Activated CD8-positive, alpha-beta T cell treated with anti-CD3 and anti-CD28 coated beads for 36 hours (primary cell): ENCODE data around the gene CARS1. TPM values are rescaled to one million over a fixed set of nuclear protein-coding genes. Genes with fewer than 3 reads are reported as not detected.

ENCODE experiments used
- ATAC-seq: fragments of 200-7000 bp; cut with Tn5 transposase; one replicate; pipeline ENCODE4 v1.10.0; 2021; ENCODE audit warnings: mild to moderate bottlenecking, moderate library complexity
- CTCF ChIA-PET: fragments of 350-600 bp; sonication (Branson Sonifier 250); formaldehyde crosslinking; loops from one replicate; lab custom pipeline; 2021; ENCODE audit warnings: antibody characterized with exemption; lab: Charles Lee
- POLR2A ChIA-PET: fragments of 350-600 bp; sonication (Branson Sonifier 250); formaldehyde crosslinking; loops from one replicate; lab custom pipeline; 2021; ENCODE audit warnings: antibody characterized with exemption; lab: Charles Lee
- DNase-seq: peaks from one replicate; pipeline ENCODE4 v3.0.0-alpha.2; 2020
- H3K27ac Mint-ChIP-seq: one replicate; pipeline ENCODE4 v1.8.0; 2021; ENCODE audit warnings: mild to moderate bottlenecking, mixed read lengths
- H3K27me3 Mint-ChIP-seq: one replicate; pipeline ENCODE4 v1.8.0; 2021; ENCODE audit warnings: mixed read lengths
- H3K36me3 Mint-ChIP-seq: one replicate; pipeline ENCODE4 v1.8.0; 2021; ENCODE audit warnings: low read depth, mixed read lengths
- H3K4me1 Mint-ChIP-seq: one replicate; pipeline ENCODE4 v1.8.0; 2021; ENCODE audit warnings: low read depth, mixed read lengths
- H3K4me3 Mint-ChIP-seq: one replicate; pipeline ENCODE4 v1.8.0; 2021; ENCODE audit warnings: mild to moderate bottlenecking, moderate library complexity, mixed read lengths
- H3K9me3 Mint-ChIP-seq: one replicate; pipeline ENCODE4 v1.8.0; 2021; ENCODE audit warnings: mixed read lengths
- CTCF ChIP-seq: fragments of 200-600 bp; IDR thresholded peaks from one replicate; pipeline ENCODE4 v1.8.0; 2022; ENCODE audit warnings: antibody characterized with exemption, mild to moderate bottlenecking
- intact Hi-C: fragments of 100-400 bp; cut with micrococcal nuclease; formaldehyde crosslinking; loops from one replicate; pipeline ENCODE4 v1.10.0; 2022
- total RNA-seq, 2 experiments: library from RNA; stranded (reverse); gene quantifications; one replicate each; pipeline ENCODE4 v1.2.3, GENCODE V29; 2021

Gene CARS1
- total RNA-seq, 2 experiments from 2014 or later = 82.7 to 88.2 TPM

GRCh38 chr11:3015796-3016195 is 41.4 kb downstream of the CARS1 start:
- no peak for TF ChIP-seq CTCF
- H3K4me3 Mint-ChIP-seq = no peak overlapping the region
- no peaks in the 10 kb centered on the region for H3K9me3 Mint-ChIP-seq
- DNase-seq (no peak), ATAC-seq (no peak)
- peaks cover 67% of the 10 kb centered on the region for H3K4me1 Mint-ChIP-seq
- no peaks in the 10 kb centered on the region for H3K27me3 Mint-ChIP-seq
- POLR2A ChIA-PET = interaction anchor here (0.6 to 4.7 kb wide), 8 partner anchors 9 to 1249 kb away, joined by 3 to 79 read pairs (median 4); partner anchors contain the start of gene NAP1L4
- intact Hi-C loops = loop anchor here (2.0 to 5.0 kb wide), 2 partner anchors 27 to 38 kb away; no protein-coding TSS in a partner anchor
- H3K27ac Mint-ChIP-seq = peak overlapping the region; percentile 91
- H3K36me3 Mint-ChIP-seq = peaks cover 72% of the 10 kb centered on the region
- CTCF ChIA-PET = interaction anchor here (1.3 to 4.6 kb wide), 6 partner anchors 21 to 86 kb away, joined by 3 to 27 read pairs (median 10); no protein-coding TSS in a partner anchor

DNA sequence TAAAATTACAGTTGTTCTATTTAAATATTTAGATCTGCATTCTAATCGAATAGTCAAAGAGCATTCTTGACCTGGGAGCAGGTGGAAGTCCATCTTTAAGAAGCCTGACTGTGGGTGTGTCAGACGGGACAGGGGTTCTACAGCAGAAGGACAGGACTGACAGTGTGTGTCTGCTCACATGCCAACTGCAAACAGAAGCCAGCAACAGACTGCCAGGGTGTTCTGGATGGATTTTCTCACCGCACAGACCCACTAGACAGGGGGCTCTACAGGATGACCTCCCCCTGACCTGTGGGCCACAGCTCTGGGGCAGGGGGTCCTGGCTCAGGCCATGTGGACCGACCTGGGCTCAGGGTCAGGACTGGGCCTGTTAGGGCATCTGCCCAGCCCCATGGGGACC is 42.3 kb downstream of the CARS1 start:
- Mint-ChIP-seq H3K4me3 (peak overlapping the region; percentile 31), H3K36me3 (peaks cover 69% of the 10 kb centered on the region), H3K27ac (peak overlapping the region; percentile 91), H3K9me3 (no peaks in the 10 kb centered on the region), H3K4me1 (peaks cover 71% of the 10 kb centered on the region), H3K27me3 (no peaks in the 10 kb centered on the region)
- no peak for TF ChIP-seq CTCF
- DNase-seq (no peak), ATAC-seq (peak; percentile 6)
- ChIA-PET CTCF (interaction anchor here (0.9 to 4.6 kb wide), 13 partner anchors 8 to 482 kb away, joined by 3 to 27 read pairs (median 4); no protein-coding TSS in a partner anchor), POLR2A (interaction anchor here (0.7 to 4.7 kb wide), 10 partner anchors 8 to 119 kb away, joined by 3 to 79 read pairs (median 4); partner anchors contain the start of gene NAP1L4)
- intact Hi-C loops = loop anchor here (2.0 to 5.0 kb wide), 2 partner anchors 26 to 38 kb away; no protein-coding TSS in a partner anchor

DNA sequence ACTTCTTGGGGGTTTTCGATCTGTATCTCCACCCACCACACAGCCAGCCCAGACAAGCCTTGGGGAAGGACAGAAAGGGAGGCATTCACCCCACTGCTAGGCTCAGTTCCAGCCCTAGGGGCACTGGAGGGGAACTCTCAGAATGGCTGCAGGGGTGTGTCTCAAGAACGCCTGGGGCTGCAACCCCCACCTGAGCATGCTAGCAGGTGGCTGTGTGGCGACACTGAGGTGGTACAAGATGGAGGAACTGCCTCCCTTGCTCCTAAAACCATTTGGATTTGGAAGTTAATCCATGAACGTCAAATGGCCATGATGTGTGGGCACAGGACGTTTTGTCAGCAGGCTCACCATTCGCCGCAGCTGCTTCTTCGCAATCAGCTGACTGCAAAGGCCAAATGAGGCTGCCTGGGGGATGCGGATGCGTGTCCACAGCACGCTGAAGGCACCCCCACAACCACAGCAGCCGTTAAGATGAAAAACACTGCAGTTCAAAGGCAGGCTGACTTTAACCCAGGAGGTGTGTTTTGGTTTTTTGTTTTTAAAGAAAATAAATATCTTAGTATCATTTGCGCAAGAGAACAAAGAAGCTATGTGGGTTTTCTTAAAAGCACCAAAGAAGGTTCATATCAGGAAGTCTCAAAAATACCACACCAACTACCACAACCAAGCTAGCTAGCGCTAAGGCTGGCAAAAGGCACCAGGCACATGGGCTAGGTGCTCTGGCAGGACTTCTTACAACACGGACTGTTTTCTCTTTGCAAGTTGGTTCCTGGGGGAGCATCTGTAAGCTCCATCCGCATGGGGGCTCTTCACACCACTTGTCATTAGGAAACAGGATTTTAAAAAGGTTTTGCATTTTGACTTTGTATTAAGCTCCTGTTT is 42.9 kb downstream of the CARS1 start:
- CTCF ChIA-PET = interaction anchor here (0.9 to 4.6 kb wide), 15 partner anchors 9 to 481 kb away, joined by 3 to 27 read pairs (median 4); partner anchors contain the start of gene NAP1L4
- peak overlapping the region; percentile 91 for H3K27ac Mint-ChIP-seq
- H3K9me3 Mint-ChIP-seq = no peaks in the 10 kb centered on the region
- POLR2A ChIA-PET = interaction anchor here (0.7 to 4.7 kb wide), 13 partner anchors 8 to 119 kb away, joined by 3 to 79 read pairs (median 4); partner anchors contain the start of genes CARS1 and NAP1L4
- no peaks in the 10 kb centered on the region for H3K27me3 Mint-ChIP-seq
- peaks cover 70% of the 10 kb centered on the region for H3K4me1 Mint-ChIP-seq
- TF ChIP-seq CTCF = peak; percentile 23
- ATAC-seq (peak; percentile 79), DNase-seq (peak; percentile 92)
- intact Hi-C loops = loop anchor here (2.0 kb wide), 1 partner anchor 25 kb away; no protein-coding TSS in a partner anchor
- peak overlapping the region; percentile 31 for H3K4me3 Mint-ChIP-seq
- H3K36me3 Mint-ChIP-seq = peaks cover 65% of the 10 kb centered on the region

GRCh38 chr11:3011891-3012885 is 45.0 kb downstream of the CARS1 start:
- TF ChIP-seq CTCF = no peak
- DNase-seq = no peak
- Mint-ChIP-seq H3K9me3 (no peaks in the 10 kb centered on the region), H3K27ac (peak overlapping the region; percentile 8), H3K4me1 (peaks cover 71% of the 10 kb centered on the region), H3K4me3 (no peak overlapping the region), H3K36me3 (peaks cover 62% of the 10 kb centered on the region), H3K27me3 (no peaks in the 10 kb centered on the region)
- ATAC-seq = no peak
- ChIA-PET POLR2A (interaction anchor here (1.4 to 4.7 kb wide), 5 partner anchors 9 to 34 kb away, joined by 3 to 79 read pairs (median 6); partner anchors contain the start of gene NAP1L4), CTCF (interaction anchor here (0.6 to 4.6 kb wide), 6 partner anchors 8 to 739 kb away, joined by 3 to 27 read pairs (median 4); no protein-coding TSS in a partner anchor)
- intact Hi-C loops = no loop called here
